Panc1 (cell line): ENCODE measurements around the gene HOATZ. TPM values are rescaled to one million over a fixed set of nuclear protein-coding genes. Genes with fewer than 3 reads are reported as not detected.
A peak's percentile ranks its signal among the peaks of the same experiment; 100 is the strongest.

Experiments
- ATAC-seq: fragments of 200-7000 bp; cut with Tn5 transposase; 2 replicates; pipeline ENCODE4 v1.9.1; 2020; ENCODE audit warnings: mild to moderate bottlenecking, moderate library complexity
- BruUV-seq: library from RNA; stranded (reverse); fragments of 400-500 nt; replicated peaks from 2 replicates; lab custom pipeline; 2021; lab: Mats Ljungman, UMichigan
- CTCF ChIA-PET: fragments of 300-600 bp; sonication (Branson Sonifier 250); formaldehyde crosslinking; loops from one replicate; lab custom pipeline; 2022; ENCODE audit warnings: antibody characterized with exemption; lab: Charles Lee
- POLR2A ChIA-PET: fragments of 300-600 bp; sonication (Branson Sonifier 250); formaldehyde crosslinking; loops from one replicate; lab custom pipeline; 2022; ENCODE audit warnings: antibody characterized with exemption; lab: Charles Lee
- DNase-seq: peaks from one replicate; pipeline ENCODE4 v3.0.0-alpha.2; 2010; ENCODE audit warnings: low read depth, low spot score
- H3K27ac ChIP-seq: 2 replicates; pipeline ENCODE4 v1.5.1; 2011; ENCODE audit warnings: mild to moderate bottlenecking, low read length, inconsistent platforms
- H3K27me3 ChIP-seq: fragments of 200-500 bp; sonication (Bioruptor generic); 2 replicates; pipeline ENCODE4 v1.6.0; 2014; ENCODE audit warnings: low read length, inconsistent platforms; ENCODE audit not compliant: control insufficient read depth, insufficient read depth
- H3K36me3 ChIP-seq: fragments of 200-500 bp; sonication (Bioruptor generic); 2 replicates; pipeline ENCODE4 v1.5.1; 2014; ENCODE audit warnings: inconsistent platforms, mild to moderate bottlenecking, low read length, moderate library complexity; ENCODE audit not compliant: control insufficient read depth, insufficient read depth
- H3K4me1 ChIP-seq: 2 replicates; pipeline ENCODE4 v1.5.1; 2011; ENCODE audit warnings: inconsistent platforms, mild to moderate bottlenecking, low read length, moderate library complexity; ENCODE audit not compliant: control insufficient read depth, insufficient read depth
- H3K4me3 ChIP-seq, 2 experiments: 2 replicates each; pipeline ENCODE4 v1.5.1; 2011 to 2012; ENCODE audit warnings: low read depth in 2 of 2, low read length in 2 of 2, mild to moderate bottlenecking in 2 of 2, inconsistent platforms in 1 of 2, moderate library complexity in 1 of 2
- H3K9me3 ChIP-seq: fragments of 200-500 bp; sonication (Bioruptor generic); 2 replicates; pipeline ENCODE4 v1.5.1; 2014; ENCODE audit warnings: low read depth, mild to moderate bottlenecking, inconsistent platforms, low read length, moderate library complexity; ENCODE audit not compliant: control insufficient read depth, insufficient read depth
- CTCF ChIP-seq: fragments of 450-650 bp; IDR thresholded peaks from 2 replicates; pipeline ENCODE4 v1.5.1; 2017; ENCODE audit warnings: mild to moderate bottlenecking
- POLR2AphosphoS5 ChIP-seq: IDR thresholded peaks from 2 replicates; pipeline ENCODE4 v1.6.1; 2012; ENCODE audit warnings: mild to moderate bottlenecking, low read depth, low read length, moderate library complexity
- SIN3A ChIP-seq: IDR thresholded peaks from 2 replicates; pipeline ENCODE4 v1.6.1; 2012; ENCODE audit warnings: low read depth, mild to moderate bottlenecking, low read length, moderate library complexity, borderline replicate concordance; ENCODE audit not compliant: insufficient read depth
- TCF7L2 ChIP-seq: IDR thresholded peaks from 2 replicates; pipeline ENCODE4 v1.6.1; 2011; ENCODE audit warnings: mild to moderate bottlenecking, low read depth, low read length, inconsistent platforms
- in situ Hi-C: cut with HindIII; loops from 2 replicates; pipeline ENCODE4 v1.10.0; 2016; ENCODE audit warnings: low sequenced_read_pairs, low pct_unique_long_range_greater_than_20kb
- intact Hi-C: fragments of 100-400 bp; cut with micrococcal nuclease; formaldehyde crosslinking; loops from one replicate; pipeline ENCODE4 v1.10.0; 2022; ENCODE audit not compliant: unreplicated experiment
- total RNA-seq: library from RNA; stranded (reverse); gene quantifications from one replicate; pipeline ENCODE4 v1.2.1, GENCODE V29; 2021; ENCODE audit not compliant: unreplicated experiment
- TF ChIP-seq, protein P1 (sequence below), 2 experiments: IDR thresholded peaks; 2 replicates each; pipeline ENCODE4 v1.6.1; 2011 to 2012; ENCODE audit warnings: low read depth in 2 of 2, control low read depth in 1 of 2, low read length in 1 of 2, mild to moderate bottlenecking in 1 of 2, moderate library complexity in 1 of 2; ENCODE audit not compliant: insufficient read depth in 1 of 2

The HOATZ gene
- total RNA-seq, 1 experiment from 2014 or later: not detected

DNA sequence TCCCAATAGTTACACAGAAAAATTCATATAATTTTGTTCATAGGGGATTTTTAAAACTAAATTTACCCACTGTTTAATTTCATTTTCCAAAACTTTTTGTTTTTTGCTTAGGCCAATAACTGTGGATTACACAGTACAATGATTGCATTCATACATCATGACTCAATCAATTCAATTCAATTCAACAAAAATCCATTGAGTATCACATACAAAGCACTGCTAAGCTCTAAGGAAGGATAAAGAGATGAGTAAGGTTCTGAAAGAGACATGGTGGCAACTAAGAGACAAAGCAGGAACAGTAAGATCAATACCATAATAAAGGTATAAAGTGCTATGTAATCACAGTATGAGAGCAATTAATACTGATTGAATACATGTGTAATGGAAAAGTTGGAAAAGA, 16.6 kb downstream of the HOATZ start:
- H3K9me3 ChIP-seq: no peaks in the 10 kb centered on the region
- ChIA-PET CTCF (no interaction called here), POLR2A (interaction anchor here (0.5 kb wide), 1 partner anchor 259 kb away, joined by 3 read pairs; no protein-coding TSS in a partner anchor)
- DNase-seq: no peak
- no peak overlapping the region for H3K27ac ChIP-seq
- no TSS peak for BruUV-seq
- in situ Hi-C loops: no loop called here
- peaks cover 4% of the 10 kb centered on the region; the same call in 1 of the 2 replicates for H3K4me1 ChIP-seq
- intact Hi-C loops: no loop called here
- H3K36me3 ChIP-seq: no peaks in the 10 kb centered on the region
- no peak for ATAC-seq
- H3K27me3 ChIP-seq: no peaks in the 10 kb centered on the region; the same call in 1 of the 2 replicates
- TF ChIP-seq CTCF: no peak
- TF ChIP-seq, protein P1, sequence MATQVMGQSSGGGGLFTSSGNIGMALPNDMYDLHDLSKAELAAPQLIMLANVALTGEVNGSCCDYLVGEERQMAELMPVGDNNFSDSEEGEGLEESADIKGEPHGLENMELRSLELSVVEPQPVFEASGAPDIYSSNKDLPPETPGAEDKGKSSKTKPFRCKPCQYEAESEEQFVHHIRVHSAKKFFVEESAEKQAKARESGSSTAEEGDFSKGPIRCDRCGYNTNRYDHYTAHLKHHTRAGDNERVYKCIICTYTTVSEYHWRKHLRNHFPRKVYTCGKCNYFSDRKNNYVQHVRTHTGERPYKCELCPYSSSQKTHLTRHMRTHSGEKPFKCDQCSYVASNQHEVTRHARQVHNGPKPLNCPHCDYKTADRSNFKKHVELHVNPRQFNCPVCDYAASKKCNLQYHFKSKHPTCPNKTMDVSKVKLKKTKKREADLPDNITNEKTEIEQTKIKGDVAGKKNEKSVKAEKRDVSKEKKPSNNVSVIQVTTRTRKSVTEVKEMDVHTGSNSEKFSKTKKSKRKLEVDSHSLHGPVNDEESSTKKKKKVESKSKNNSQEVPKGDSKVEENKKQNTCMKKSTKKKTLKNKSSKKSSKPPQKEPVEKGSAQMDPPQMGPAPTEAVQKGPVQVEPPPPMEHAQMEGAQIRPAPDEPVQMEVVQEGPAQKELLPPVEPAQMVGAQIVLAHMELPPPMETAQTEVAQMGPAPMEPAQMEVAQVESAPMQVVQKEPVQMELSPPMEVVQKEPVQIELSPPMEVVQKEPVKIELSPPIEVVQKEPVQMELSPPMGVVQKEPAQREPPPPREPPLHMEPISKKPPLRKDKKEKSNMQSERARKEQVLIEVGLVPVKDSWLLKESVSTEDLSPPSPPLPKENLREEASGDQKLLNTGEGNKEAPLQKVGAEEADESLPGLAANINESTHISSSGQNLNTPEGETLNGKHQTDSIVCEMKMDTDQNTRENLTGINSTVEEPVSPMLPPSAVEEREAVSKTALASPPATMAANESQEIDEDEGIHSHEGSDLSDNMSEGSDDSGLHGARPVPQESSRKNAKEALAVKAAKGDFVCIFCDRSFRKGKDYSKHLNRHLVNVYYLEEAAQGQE (IDR thresholded peaks at IDR 0.05; ENCODE audit: insufficient read depth in 1 of 2, low read depth in 2 of 2, low read length in 1 of 2): no peak
- no peak for TF ChIP-seq TCF7L2
- no peak for TF ChIP-seq POLR2AphosphoS5
- TF ChIP-seq SIN3A: no peak
- no peak overlapping the region for H3K4me3 ChIP-seq

GRCh38 chr11:111531687-111532364, 17.2 kb downstream of the HOATZ start:
- no TSS peak for BruUV-seq
- H3K36me3 ChIP-seq: no peaks in the 10 kb centered on the region
- ATAC-seq: peak; percentile 95
- ChIA-PET CTCF (no interaction called here), POLR2A (interaction anchor here (0.5 kb wide), 1 partner anchor 258 kb away, joined by 3 read pairs; no protein-coding TSS in a partner anchor)
- peaks cover 4% of the 10 kb centered on the region; the same call in 1 of the 2 replicates for H3K4me1 ChIP-seq
- no peak overlapping the region for H3K4me3 ChIP-seq
- no peak for DNase-seq
- no peaks in the 10 kb centered on the region; the same call in none of the 2 replicates for H3K27me3 ChIP-seq
- in situ Hi-C loops (no loop called here), intact Hi-C loops (no loop called here)
- no peaks in the 10 kb centered on the region for H3K9me3 ChIP-seq
- no peak overlapping the region for H3K27ac ChIP-seq
- TF ChIP-seq SIN3A (no peak), CTCF (no peak), POLR2AphosphoS5 (no peak), TCF7L2 (no peak)
- TF ChIP-seq, protein P1 (IDR thresholded peaks at IDR 0.05; ENCODE audit: insufficient read depth in 1 of 2, low read depth in 2 of 2, low read length in 1 of 2): no peak
